K562 (cell line): ENCODE results near the gene ZNF474. TPM values are rescaled to one million over a fixed set of nuclear protein-coding genes. Genes with fewer than 3 reads are reported as not detected.

ENCODE experiments used
- HDAC6 ChIP-seq: IDR thresholded peaks from 2 replicates; pipeline ENCODE4 v1.6.1; 2012; ENCODE audit warnings: low read depth, mild to moderate bottlenecking, control low read depth, inconsistent platforms, low read length, moderate library complexity
- NCOA4 ChIP-seq: fragments of 450-650 bp; IDR thresholded peaks from 2 replicates; pipeline ENCODE4 v1.6.1; 2018; ENCODE audit warnings: mild to moderate bottlenecking; ENCODE audit not compliant: partially characterized antibody
- polyA plus RNA-seq, 8 experiments: library from polyadenylated mRNA; depleted of rRNA in 4 of 8; stranded (reverse) in 5 of 8; unstranded in 3 of 8; fragments of >200 nt; fragmentation: Nextera tagmentation in 2 of 8; fragmentation: Illumina TruSeq in 1 of 8; extraction: Ambion mirVana in 2 of 8; extraction: Trizol in 1 of 8; gene quantifications; 2 replicates each; pipeline versions ENCODE4 v1.2.1 to v1.2.3, GENCODE V29; 2011 to 2014; ENCODE audit warnings: inconsistent platforms in 1 of 8, missing spikeins in 1 of 8
- total RNA-seq, 7 experiments: library from RNA; depleted of rRNA in 6 of 7; stranded (reverse); fragments of >200 nt in 6 of 7; fragmentation: Illumina TruSeq in 2 of 7; extraction: Trizol in 2 of 7; gene quantifications; 2 replicates each; pipeline versions ENCODE4 v1.2.1 to v1.2.3, GENCODE V29; 2011 to 2021; ENCODE audit warnings: low replicate concordance in 1 of 7
- TF ChIP-seq, protein P1 (sequence below), 2 experiments: fragments of 450-650 bp; formaldehyde crosslinking in 1 of 2; IDR thresholded peaks; 2 replicates each; pipeline versions ENCODE4 v1.4.0 to v1.6.1; 2014 to 2020; ENCODE audit warnings: mild to moderate bottlenecking in 2 of 2, borderline replicate concordance in 1 of 2, low read depth in 1 of 2

ZNF474 gene
- total and polyA plus RNA-seq, 9 of the 15 experiments (the other 6 are each of a cell fraction or from before 2014, with no cell fraction given): 0.16 to 0.62 (median 0.39) TPM

DNA sequence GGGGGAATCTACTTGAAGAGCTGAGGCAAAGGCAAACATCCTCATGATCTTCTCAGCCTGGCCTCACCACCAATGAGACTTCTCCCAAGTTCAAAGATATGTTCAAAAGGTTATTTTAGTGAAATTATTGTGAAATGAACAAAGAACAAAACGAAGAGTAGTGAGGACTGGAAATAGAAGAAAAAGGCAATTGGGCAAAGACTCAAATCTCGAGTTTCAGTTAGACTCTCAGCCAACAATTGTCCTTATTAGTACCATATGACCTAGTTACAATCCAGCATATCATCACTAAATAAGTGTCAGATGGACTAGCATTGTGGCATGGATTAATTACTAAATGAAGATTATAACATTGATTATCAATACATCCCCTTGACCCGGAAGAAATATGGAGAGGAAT is 9.0 kb downstream of the ZNF474 start (continued):
- TF ChIP-seq, protein P1, sequence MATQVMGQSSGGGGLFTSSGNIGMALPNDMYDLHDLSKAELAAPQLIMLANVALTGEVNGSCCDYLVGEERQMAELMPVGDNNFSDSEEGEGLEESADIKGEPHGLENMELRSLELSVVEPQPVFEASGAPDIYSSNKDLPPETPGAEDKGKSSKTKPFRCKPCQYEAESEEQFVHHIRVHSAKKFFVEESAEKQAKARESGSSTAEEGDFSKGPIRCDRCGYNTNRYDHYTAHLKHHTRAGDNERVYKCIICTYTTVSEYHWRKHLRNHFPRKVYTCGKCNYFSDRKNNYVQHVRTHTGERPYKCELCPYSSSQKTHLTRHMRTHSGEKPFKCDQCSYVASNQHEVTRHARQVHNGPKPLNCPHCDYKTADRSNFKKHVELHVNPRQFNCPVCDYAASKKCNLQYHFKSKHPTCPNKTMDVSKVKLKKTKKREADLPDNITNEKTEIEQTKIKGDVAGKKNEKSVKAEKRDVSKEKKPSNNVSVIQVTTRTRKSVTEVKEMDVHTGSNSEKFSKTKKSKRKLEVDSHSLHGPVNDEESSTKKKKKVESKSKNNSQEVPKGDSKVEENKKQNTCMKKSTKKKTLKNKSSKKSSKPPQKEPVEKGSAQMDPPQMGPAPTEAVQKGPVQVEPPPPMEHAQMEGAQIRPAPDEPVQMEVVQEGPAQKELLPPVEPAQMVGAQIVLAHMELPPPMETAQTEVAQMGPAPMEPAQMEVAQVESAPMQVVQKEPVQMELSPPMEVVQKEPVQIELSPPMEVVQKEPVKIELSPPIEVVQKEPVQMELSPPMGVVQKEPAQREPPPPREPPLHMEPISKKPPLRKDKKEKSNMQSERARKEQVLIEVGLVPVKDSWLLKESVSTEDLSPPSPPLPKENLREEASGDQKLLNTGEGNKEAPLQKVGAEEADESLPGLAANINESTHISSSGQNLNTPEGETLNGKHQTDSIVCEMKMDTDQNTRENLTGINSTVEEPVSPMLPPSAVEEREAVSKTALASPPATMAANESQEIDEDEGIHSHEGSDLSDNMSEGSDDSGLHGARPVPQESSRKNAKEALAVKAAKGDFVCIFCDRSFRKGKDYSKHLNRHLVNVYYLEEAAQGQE (IDR thresholded peaks at IDR 0.05; ENCODE audit: borderline replicate concordance): no peak
- TF ChIP-seq, protein P1 (CRISPR knock-in tag; IDR thresholded peaks at IDR 0.05; ENCODE audit: low read depth): no peak
- TF ChIP-seq NCOA4 (no peak), HDAC6 (no peak)
